Suprapubic skin (tissue), 4 donors: ENCODE measurements around the gene TRDN.

Source experiments
- EP300 ChIP-seq: sonication (generic); formaldehyde crosslinking; IDR thresholded peaks from one replicate; pipeline ENCODE4 v1.6.1; 2017; ENCODE audit warnings: antibody characterized with exemption
- POLR2A ChIP-seq, 2 donors: fragments of 450-650 bp; IDR thresholded peaks; one replicate each; pipeline ENCODE4 v1.6.1; 2017; ENCODE audit warnings: antibody characterized with exemption in 2 of 2, mild to moderate bottlenecking in 2 of 2, moderate library complexity in 2 of 2
- POLR2AphosphoS5 ChIP-seq, 3 donors: sonication (generic); formaldehyde crosslinking; IDR thresholded peaks; one replicate each; pipeline ENCODE4 v1.6.1; 2017; ENCODE audit warnings: antibody characterized with exemption in 3 of 3
- TF ChIP-seq, protein P1 (sequence below), 2 donors: fragments of 200-600 bp in 1 of 2; fragments of 450-650 bp in 1 of 2; sonication (generic) in 1 of 2; IDR thresholded peaks; one replicate each; pipeline ENCODE4 v1.5.1; 2016 to 2019; ENCODE audit warnings: antibody characterized with exemption in 2 of 2, mild to moderate bottlenecking in 1 of 2, moderate library complexity in 1 of 2

DNA sequence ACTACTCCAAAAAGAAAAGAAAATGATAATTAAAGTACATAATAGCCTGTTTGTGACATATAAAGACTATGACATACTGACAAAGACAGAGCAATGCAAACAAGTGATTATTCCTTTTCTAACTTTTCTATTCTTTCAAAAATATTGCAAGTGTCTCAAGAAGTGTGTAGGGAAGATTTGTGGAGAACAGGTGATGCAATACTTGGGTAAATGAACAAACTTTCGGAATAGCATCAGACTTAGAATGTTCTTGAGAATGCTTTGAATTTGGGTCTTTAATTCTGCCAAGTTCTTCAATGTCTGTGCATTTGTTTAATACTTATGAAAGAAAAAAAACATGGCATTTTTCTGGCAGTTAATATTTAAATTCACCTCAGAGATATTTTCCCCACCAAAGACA, 40.0 kb upstream of the TRDN start:
- TF ChIP-seq EP300, result no peak
- TF ChIP-seq, protein P1, sequence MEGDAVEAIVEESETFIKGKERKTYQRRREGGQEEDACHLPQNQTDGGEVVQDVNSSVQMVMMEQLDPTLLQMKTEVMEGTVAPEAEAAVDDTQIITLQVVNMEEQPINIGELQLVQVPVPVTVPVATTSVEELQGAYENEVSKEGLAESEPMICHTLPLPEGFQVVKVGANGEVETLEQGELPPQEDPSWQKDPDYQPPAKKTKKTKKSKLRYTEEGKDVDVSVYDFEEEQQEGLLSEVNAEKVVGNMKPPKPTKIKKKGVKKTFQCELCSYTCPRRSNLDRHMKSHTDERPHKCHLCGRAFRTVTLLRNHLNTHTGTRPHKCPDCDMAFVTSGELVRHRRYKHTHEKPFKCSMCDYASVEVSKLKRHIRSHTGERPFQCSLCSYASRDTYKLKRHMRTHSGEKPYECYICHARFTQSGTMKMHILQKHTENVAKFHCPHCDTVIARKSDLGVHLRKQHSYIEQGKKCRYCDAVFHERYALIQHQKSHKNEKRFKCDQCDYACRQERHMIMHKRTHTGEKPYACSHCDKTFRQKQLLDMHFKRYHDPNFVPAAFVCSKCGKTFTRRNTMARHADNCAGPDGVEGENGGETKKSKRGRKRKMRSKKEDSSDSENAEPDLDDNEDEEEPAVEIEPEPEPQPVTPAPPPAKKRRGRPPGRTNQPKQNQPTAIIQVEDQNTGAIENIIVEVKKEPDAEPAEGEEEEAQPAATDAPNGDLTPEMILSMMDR (IDR thresholded peaks at IDR 0.05), result no peak
- TF ChIP-seq POLR2A (IDR thresholded peaks at IDR 0.05), result no peak
- no peak for TF ChIP-seq POLR2AphosphoS5 (IDR thresholded peaks at IDR 0.05)
